ENCODE measurements around the gene AKAP12. TPM values are rescaled to one million over a fixed set of nuclear protein-coding genes. Genes with fewer than 3 reads are reported as not detected.

AKAP12 gene
- total RNA-seq, 1 experiment from 2014 or later = 396 TPM

GRCh38 chr6:151233731-151234130, 6.0 kb upstream of the AKAP12 start:
- DNase-seq (ENCODE audit: low read depth) = no peak

- no peak for DNase-seq (ENCODE audit: low read depth)
These were observed 2.9 kb upstream of the AKAP12 start for GRCh38 chr6:151236668-151237401.

GRCh38 chr6:151240036-151240685, 394 bp downstream of the AKAP12 start:
- peak; percentile 94 for DNase-seq (ENCODE audit: low read depth)

GRCh38 chr6:151240791-151241642, 1.2 kb downstream of the AKAP12 start:
- DNase-seq (ENCODE audit: low read depth) = peak; percentile 72

GRCh38 chr6:151241853-151242252, 2.1 kb downstream of the AKAP12 start:
- no peak for DNase-seq (ENCODE audit: low read depth)

- DNase-seq (ENCODE audit: low read depth) = peak; percentile 72
These were observed 2.7 kb downstream of the AKAP12 start for GRCh38 chr6:151242420-151242861.

- DNase-seq (ENCODE audit: low read depth) = no peak
These were observed 3.7 kb downstream of the AKAP12 start for GRCh38 chr6:151243481-151243880.

- no peak for DNase-seq (ENCODE audit: low read depth)
These were observed 7.7 kb downstream of the AKAP12 start for GRCh38 chr6:151247490-151247889.

GRCh38 chr6:151248295-151248694, 8.5 kb downstream of the AKAP12 start:
- DNase-seq (ENCODE audit: low read depth) = no peak

GRCh38 chr6:151252634-151253033, 12.9 kb downstream of the AKAP12 start:
- DNase-seq (ENCODE audit: low read depth) = no peak

- DNase-seq (ENCODE audit: low read depth) = peak; percentile 37
These were observed 14.8 kb downstream of the AKAP12 start for GRCh38 chr6:151254451-151255081.

- DNase-seq (ENCODE audit: low read depth) = no peak
These were observed 16.0 kb downstream of the AKAP12 start for GRCh38 chr6:151255811-151256210.

GRCh38 chr6:151257985-151258445, 18.2 kb downstream of the AKAP12 start:
- DNase-seq (ENCODE audit: low read depth) = no peak

- DNase-seq (ENCODE audit: low read depth) = no peak
These were observed 20.4 kb downstream of the AKAP12 start for GRCh38 chr6:151260205-151260604.

GRCh38 chr6:151263035-151263434, 23.3 kb downstream of the AKAP12 start:
- no peak for DNase-seq (ENCODE audit: low read depth)

GRCh38 chr6:151263967-151264366, 24.2 kb downstream of the AKAP12 start:
- DNase-seq (ENCODE audit: low read depth) = no peak

- DNase-seq (ENCODE audit: low read depth) = no peak
These were observed 25.5 kb downstream of the AKAP12 start for GRCh38 chr6:151265282-151265681.

GRCh38 chr6:151269321-151269995, 29.7 kb downstream of the AKAP12 start:
- no peak for DNase-seq (ENCODE audit: low read depth)

GRCh38 chr6:151275121-151275520, 35.4 kb downstream of the AKAP12 start:
- DNase-seq (ENCODE audit: low read depth) = no peak

GRCh38 chr6:151275566-151275965, 35.8 kb downstream of the AKAP12 start:
- no peak for DNase-seq (ENCODE audit: low read depth)

- DNase-seq (ENCODE audit: low read depth) = no peak
These were observed 36.5 kb downstream of the AKAP12 start for GRCh38 chr6:151276112-151276740.

Data from Daoy (cell line).